Astrocyte (in vitro differentiated cells and primary cell): ENCODE results near the gene STARD3NL. TPM values are rescaled to one million over a fixed set of nuclear protein-coding genes. Genes with fewer than 3 reads are reported as not detected.

Experiments
- DNase-seq: peaks from one replicate; pipeline ENCODE4 v3.0.0-alpha.2; 2010; ENCODE audit warnings: low read depth
- FAIRE-seq: peaks from 2 replicates; lab custom pipeline; 2011; peaks lifted over from hg19 to GRCh38; lab: Jason Lieb, UNC
- H2AFZ ChIP-seq: 2 replicates; pipeline ENCODE4 v1.6.0; 2012; ENCODE audit warnings: low read depth, low read length, inconsistent platforms
- H3K27ac ChIP-seq: 2 replicates; pipeline ENCODE4 v1.5.1; 2011; ENCODE audit warnings: low read depth, low read length, inconsistent platforms
- H3K27me3 ChIP-seq: 2 replicates; pipeline ENCODE4 v1.6.0; 2011; ENCODE audit warnings: low read length, inconsistent platforms; ENCODE audit not compliant: insufficient read depth
- H3K36me3 ChIP-seq: 2 replicates; pipeline ENCODE4 v1.5.1; 2011; ENCODE audit warnings: low read length, inconsistent platforms; ENCODE audit not compliant: insufficient read depth
- H3K4me1 ChIP-seq: 2 replicates; pipeline ENCODE4 v1.5.1; 2011; ENCODE audit warnings: low read length, inconsistent platforms; ENCODE audit not compliant: insufficient read depth
- H3K4me2 ChIP-seq: 2 replicates; pipeline ENCODE4 v1.6.0; 2012; ENCODE audit warnings: low read length, inconsistent platforms
- H3K4me3 ChIP-seq: 2 replicates; pipeline ENCODE4 v1.5.1; 2011; ENCODE audit warnings: low read depth, mild to moderate bottlenecking, low read length, inconsistent platforms; ENCODE audit not compliant: insufficient read depth
- H3K79me2 ChIP-seq: 2 replicates; pipeline ENCODE4 v1.6.0; 2012; ENCODE audit warnings: mild to moderate bottlenecking, low read length, inconsistent platforms; ENCODE audit not compliant: insufficient read depth
- H3K9ac ChIP-seq: 2 replicates; pipeline ENCODE4 v1.6.0; 2012; ENCODE audit warnings: mild to moderate bottlenecking, low read length, inconsistent platforms
- H3K9me3 ChIP-seq: 2 replicates; pipeline ENCODE4 v1.5.1; 2012; ENCODE audit warnings: low read depth, mild to moderate bottlenecking, low read length, inconsistent platforms; ENCODE audit not compliant: insufficient read depth
- H4K20me1 ChIP-seq: 2 replicates; pipeline ENCODE4 v1.6.0; 2012; ENCODE audit warnings: low read length, inconsistent platforms; ENCODE audit not compliant: insufficient read depth
- H3K27ac Mint-ChIP-seq: one replicate; pipeline ENCODE4 v1.8.0; 2021; ENCODE audit warnings: mild to moderate bottlenecking, mixed read lengths; ENCODE audit not compliant: unreplicated experiment
- H3K27me3 Mint-ChIP-seq: one replicate; pipeline ENCODE4 v1.8.0; 2021; ENCODE audit warnings: low read depth, mixed read lengths; ENCODE audit not compliant: unreplicated experiment
- H3K36me3 Mint-ChIP-seq: one replicate; pipeline ENCODE4 v1.8.0; 2021; ENCODE audit warnings: low read depth, mixed read lengths; ENCODE audit not compliant: unreplicated experiment
- H3K4me1 Mint-ChIP-seq: one replicate; pipeline ENCODE4 v1.8.0; 2021; ENCODE audit warnings: low read depth, mixed read lengths; ENCODE audit not compliant: unreplicated experiment
- H3K4me3 Mint-ChIP-seq: one replicate; pipeline ENCODE4 v1.8.0; 2021; ENCODE audit warnings: mild to moderate bottlenecking, moderate library complexity, mixed read lengths; ENCODE audit not compliant: unreplicated experiment
- H3K9me3 Mint-ChIP-seq: one replicate; pipeline ENCODE4 v1.8.0; 2021; ENCODE audit warnings: mild to moderate bottlenecking, mixed read lengths; ENCODE audit not compliant: unreplicated experiment
- CTCF ChIP-seq: IDR thresholded peaks from 2 replicates; pipeline ENCODE4 v1.5.1; 2011; ENCODE audit warnings: low read depth, mild to moderate bottlenecking, inconsistent platforms, low read length, moderate library complexity; ENCODE audit not compliant: insufficient read depth
- EZH2 ChIP-seq: IDR thresholded peaks from 2 replicates; pipeline ENCODE4 v1.6.1; 2012; ENCODE audit warnings: mild to moderate bottlenecking, low read length, inconsistent platforms; ENCODE audit not compliant: insufficient read depth
- total RNA-seq: library from RNA; stranded (reverse); gene quantifications from 2 replicates; pipeline ENCODE4 v1.2.1, GENCODE V29; 2021

STARD3NL gene
- total RNA-seq, 1 donor from 2014 or later = 85.8 TPM

DNA sequence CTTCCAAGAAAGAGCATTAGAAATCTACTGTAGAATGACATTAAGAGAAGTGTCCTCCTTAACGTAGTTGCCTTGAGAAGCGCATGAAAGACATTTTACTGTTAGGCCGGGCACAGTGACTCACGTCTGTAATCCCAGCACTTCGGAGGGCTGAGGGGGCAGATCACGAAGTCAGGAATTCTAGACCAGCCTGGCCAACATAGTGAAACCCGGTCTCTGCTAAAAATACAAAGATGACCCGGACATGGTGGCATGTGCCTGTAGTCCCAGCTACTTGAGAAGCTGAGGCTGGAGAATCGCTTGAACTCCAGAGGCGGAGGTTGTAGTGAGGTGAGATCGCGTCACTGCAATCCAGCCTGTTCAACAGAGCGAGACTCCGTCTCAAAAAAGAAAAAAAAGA, 66.5 kb downstream of the STARD3NL start:
- no peaks in the 10 kb centered on the region for H3K36me3 ChIP-seq
- no peak for DNase-seq
- no peaks in the 10 kb centered on the region for H3K9me3 ChIP-seq
- no peaks in the 10 kb centered on the region for H3K9me3 Mint-ChIP-seq
- H3K27ac ChIP-seq = no peak overlapping the region
- H4K20me1 ChIP-seq = no peaks in the 10 kb centered on the region
- no peaks in the 10 kb centered on the region for H3K4me1 Mint-ChIP-seq
- no peaks in the 10 kb centered on the region for H3K27me3 ChIP-seq
- no peaks in the 10 kb centered on the region for H3K4me1 ChIP-seq
- no peak overlapping the region for H3K4me2 ChIP-seq
- no peak overlapping the region for H3K4me3 Mint-ChIP-seq
- H3K27ac Mint-ChIP-seq = no peak overlapping the region
- no peak for FAIRE-seq
- no peaks in the 10 kb centered on the region for H3K27me3 Mint-ChIP-seq
- H2AFZ ChIP-seq = no peak overlapping the region
- H3K4me3 ChIP-seq = no peak overlapping the region
- H3K79me2 ChIP-seq = no peaks in the 10 kb centered on the region
- no peak overlapping the region for H3K9ac ChIP-seq
- TF ChIP-seq CTCF (no peak), EZH2 (no peak)
- no peaks in the 10 kb centered on the region for H3K36me3 Mint-ChIP-seq

GRCh38 chr7:38245409-38245977, 67.4 kb downstream of the STARD3NL start:
- H3K27ac Mint-ChIP-seq = no peak overlapping the region
- no peaks in the 10 kb centered on the region for H4K20me1 ChIP-seq
- H2AFZ ChIP-seq = no peak overlapping the region

More at GRCh38 chr7:38245409-38245977, 67.4 kb downstream of the STARD3NL start:
- H3K4me2 ChIP-seq = no peak overlapping the region
- no peak for DNase-seq
- no peaks in the 10 kb centered on the region for H3K9me3 ChIP-seq
- H3K4me3 ChIP-seq = no peak overlapping the region
- TF ChIP-seq CTCF = no peak
- no peak for TF ChIP-seq EZH2
- no peak overlapping the region for H3K9ac ChIP-seq
- no peak overlapping the region for H3K4me3 Mint-ChIP-seq
- no peaks in the 10 kb centered on the region for H3K36me3 ChIP-seq
- no peaks in the 10 kb centered on the region for H3K9me3 Mint-ChIP-seq
- no peaks in the 10 kb centered on the region for H3K27me3 Mint-ChIP-seq
- no peaks in the 10 kb centered on the region for H3K27me3 ChIP-seq
- H3K4me1 ChIP-seq = no peaks in the 10 kb centered on the region
- no peaks in the 10 kb centered on the region for H3K4me1 Mint-ChIP-seq
- no peaks in the 10 kb centered on the region for H3K36me3 Mint-ChIP-seq
- no peaks in the 10 kb centered on the region for H3K79me2 ChIP-seq
- FAIRE-seq = no peak
- H3K27ac ChIP-seq = no peak overlapping the region
